HCT116 (cell line): Measurements from ENCODE around the gene MRPL1. TPM values are rescaled to one million over a fixed set of nuclear protein-coding genes. Genes with fewer than 3 reads are reported as not detected.

Experiments used
- ATAC-seq: fragments of 200-7000 bp; cut with Tn5 transposase; 2 replicates; pipeline ENCODE4 v1.9.1; 2020; ENCODE audit warnings: mild to moderate bottlenecking, moderate library complexity
- BruUV-seq: library from RNA; stranded (reverse); fragments of 400-500 nt; replicated peaks from 2 replicates; lab custom pipeline; 2021; lab: Mats Ljungman, UMichigan
- CTCF ChIA-PET: fragments of 300-600 bp; sonication (Branson Sonifier 250); formaldehyde crosslinking; loops from one replicate; lab custom pipeline; 2021; ENCODE audit warnings: antibody characterized with exemption; lab: Charles Lee
- POLR2A ChIA-PET: fragments of 300-600, 350-600 bp; sonication (Branson Sonifier 250); formaldehyde crosslinking; loops from one replicate; lab custom pipeline; 2021; ENCODE audit warnings: antibody characterized with exemption; lab: Charles Lee
- RAD21 ChIA-PET, 2 experiments: fragments of 300-600 bp; sonication (Branson Sonifier 250); formaldehyde crosslinking; loops; one replicate each; lab custom pipeline; 2023; ENCODE audit warnings: low total read pairs in 2 of 2; ENCODE audit not compliant: uncharacterized antibody in 2 of 2, unreplicated experiment in 2 of 2, low non-redundant PET in 1 of 2; lab: Charles Lee
- DNase-seq: peaks from one replicate; pipeline ENCODE4 v3.0.0-alpha.2; 2010; ENCODE audit warnings: low read depth, low spot score
- H2AFZ ChIP-seq: fragments of 200-600 bp; shearing (Covaris generic), sonication (generic); 2 replicates; pipeline ENCODE4 v1.6.1; 2017; ENCODE audit warnings: low read depth, mixed run types, mixed read lengths, antibody characterized with exemption, low read length; ENCODE audit not compliant: poor library complexity, severe bottlenecking
- H3K27ac ChIP-seq: 2 replicates; pipeline ENCODE4 v1.5.1; 2012; ENCODE audit warnings: low read depth, low read length
- H3K27me3 ChIP-seq: fragments of 200-600 bp; sonication (generic); 2 replicates; pipeline ENCODE4 v1.6.1; 2016; ENCODE audit warnings: mixed run types, low read length, mixed read lengths; ENCODE audit not compliant: insufficient read depth
- H3K36me3 ChIP-seq, 2 experiments: fragments of 200-500 bp in 1 of 2; fragments of 200-600 bp in 1 of 2; sonication (Bioruptor generic) in 1 of 2; sonication (generic) in 1 of 2; 2 replicates each; pipeline versions ENCODE4 v1.5.1 to v1.6.1; 2014 to 2016; ENCODE audit warnings: low read length in 2 of 2, inconsistent platforms in 1 of 2, mixed read lengths in 1 of 2, mixed run types in 1 of 2; ENCODE audit not compliant: insufficient read depth in 2 of 2, control insufficient read depth in 1 of 2
- H3K4me1 ChIP-seq, 2 experiments: fragments of 200-600 bp in 1 of 2; sonication (generic) in 1 of 2; 2 replicates each; pipeline versions ENCODE4 v1.5.1 to v1.6.1; 2012 to 2017; ENCODE audit warnings: low read length in 2 of 2, inconsistent platforms in 1 of 2, mild to moderate bottlenecking in 1 of 2, mixed read lengths in 1 of 2, mixed run types in 1 of 2, moderate library complexity in 1 of 2; ENCODE audit not compliant: insufficient read depth in 2 of 2, control insufficient read depth in 1 of 2
- H3K4me2 ChIP-seq: fragments of 200-600 bp; sonication (generic); 2 replicates; pipeline ENCODE4 v1.6.1; 2017; ENCODE audit warnings: mixed run types, low read length, mixed read lengths
- H3K4me3 ChIP-seq, 2 experiments: fragments of 200-600 bp in 1 of 2; sonication (generic) in 1 of 2; replicated peaks in 1 of 2; 2 replicates each; pipeline ENCODE4 v1.5.1; 2011 to 2016; ENCODE audit warnings: low read length in 2 of 2, control low read depth in 1 of 2, low read depth in 1 of 2, mild to moderate bottlenecking in 1 of 2, mixed read lengths in 1 of 2, mixed run types in 1 of 2
- H3K79me2 ChIP-seq: fragments of 200-600 bp; sonication (generic); 2 replicates; pipeline ENCODE4 v1.6.1; 2017; ENCODE audit warnings: mild to moderate bottlenecking, mixed run types, low read length, moderate library complexity, mixed read lengths; ENCODE audit not compliant: insufficient read depth
- H3K9ac ChIP-seq: fragments of 200-600 bp; sonication (generic); 2 replicates; pipeline ENCODE4 v1.6.1; 2016; ENCODE audit warnings: low read length, mixed read lengths
- H3K9me2 ChIP-seq: fragments of 200-600 bp; sonication (generic), shearing (Covaris generic); 2 replicates; pipeline ENCODE4 v1.6.1; 2017; ENCODE audit warnings: mixed run types, mild to moderate bottlenecking, moderate library complexity; ENCODE audit not compliant: insufficient read depth
- H3K9me3 ChIP-seq, 2 experiments: fragments of 200-500 bp in 1 of 2; fragments of 200-600 bp in 1 of 2; sonication (Bioruptor generic) in 1 of 2; sonication (generic) in 1 of 2; 2 replicates each; pipeline ENCODE4 v1.6.1; 2014 to 2017; ENCODE audit warnings: low read length in 2 of 2, mixed read lengths in 2 of 2, inconsistent platforms in 1 of 2, low read depth in 1 of 2, mild to moderate bottlenecking in 1 of 2, mixed run types in 1 of 2, moderate library complexity in 1 of 2; ENCODE audit not compliant: control insufficient read depth in 1 of 2, insufficient read depth in 1 of 2
- H4K20me1 ChIP-seq: fragments of 200-600 bp; sonication (generic), shearing (Covaris generic); 2 replicates; pipeline ENCODE4 v1.6.1; 2017; ENCODE audit warnings: mixed run types, mild to moderate bottlenecking, moderate library complexity; ENCODE audit not compliant: insufficient read depth
- EGR1 ChIP-seq: IDR thresholded peaks from 2 replicates; pipeline ENCODE4 v1.6.1; 2012; ENCODE audit warnings: low read depth
- EZH2phosphoT487 ChIP-seq: fragments of 200-600 bp; IDR thresholded peaks from 2 replicates; pipeline ENCODE4 v1.6.1; 2018; ENCODE audit warnings: antibody characterized with exemption, borderline replicate concordance
- FOSL1 ChIP-seq: IDR thresholded peaks from 2 replicates; pipeline ENCODE4 v1.6.1; 2012; ENCODE audit warnings: low read depth
- POLR2AphosphoS5 ChIP-seq: IDR thresholded peaks from 2 replicates; pipeline ENCODE4 v1.6.1; 2011; ENCODE audit warnings: mild to moderate bottlenecking, low read depth, low read length, moderate library complexity
- YY1 ChIP-seq: IDR thresholded peaks from 2 replicates; pipeline ENCODE4 v1.6.1; 2011; ENCODE audit warnings: low read length, low read depth, moderate library complexity, mild to moderate bottlenecking; ENCODE audit not compliant: insufficient replicate concordance; ENCODE audit errors: extremely low read depth
- ZFX ChIP-seq: fragments of 450-650 bp; IDR thresholded peaks from 2 replicates; pipeline ENCODE4 v1.6.1; 2017
- ZNF274 ChIP-seq: fragments of 200-500 bp; sonication (Bioruptor generic); IDR thresholded peaks from 2 replicates; pipeline ENCODE4 v1.6.1; 2014; ENCODE audit warnings: mild to moderate bottlenecking, low read depth, low read length, inconsistent platforms
- intact Hi-C: fragments of 100-400 bp; cut with micrococcal nuclease; formaldehyde crosslinking; loops from 2 replicates; pipeline ENCODE4 v1.10.0; 2022
- total RNA-seq: library from RNA; stranded (reverse); gene quantifications from one replicate; pipeline ENCODE4 v1.2.1, GENCODE V29; 2021; ENCODE audit not compliant: unreplicated experiment
- TF ChIP-seq, protein P1 (sequence below): IDR thresholded peaks from 2 replicates; pipeline ENCODE4 v1.6.1; 2011; ENCODE audit warnings: mild to moderate bottlenecking, low read length, moderate library complexity; ENCODE audit not compliant: insufficient replicate concordance; ENCODE audit errors: extremely low read depth

MRPL1 gene
- total RNA-seq, 1 experiment from 2014 or later: 54.9 TPM

DNA sequence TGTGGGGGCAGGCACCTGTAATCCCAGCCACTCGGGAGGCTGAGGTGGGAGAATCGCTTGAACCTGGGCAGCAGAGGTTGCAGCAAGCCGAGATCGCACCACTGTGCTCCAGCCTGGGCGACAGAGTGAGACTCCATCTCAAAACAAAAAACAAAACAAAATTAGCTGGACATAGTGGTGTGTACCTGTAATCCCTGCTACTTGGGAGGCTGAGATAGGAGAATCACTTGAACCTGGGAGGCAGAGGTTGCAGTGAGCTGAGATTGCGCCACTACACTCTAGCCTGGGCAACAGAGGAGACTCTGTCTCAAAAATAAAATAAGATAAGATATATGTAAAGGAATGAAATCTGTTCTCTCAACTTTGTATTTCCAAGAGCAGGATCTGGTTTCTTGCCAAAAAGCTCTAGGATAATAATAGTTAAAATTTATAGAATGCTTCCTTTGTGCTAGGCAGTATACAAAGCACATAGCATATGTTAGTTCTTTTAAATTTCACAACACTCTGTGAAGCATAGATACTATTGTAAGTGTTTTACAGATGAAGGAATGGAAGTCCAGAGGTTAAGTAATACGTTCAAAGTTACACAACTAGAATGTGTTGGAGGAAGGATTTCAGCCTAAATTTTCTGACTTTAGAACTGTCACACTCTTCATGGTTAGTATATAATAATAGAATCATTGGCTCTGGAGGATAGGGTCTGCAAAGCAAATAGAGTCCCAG, 10.3 kb downstream of the MRPL1 start:
- BruUV-seq: no TSS peak
- Histone ChIP-seq H3K9me2 (no peaks in the 10 kb centered on the region), H3K4me2 (no peak overlapping the region), H3K79me2 (peaks cover 67% of the 10 kb centered on the region), H2AFZ (no peak overlapping the region), H3K9ac (no peak overlapping the region), H3K27me3 (no peaks in the 10 kb centered on the region), H3K27ac (no peak overlapping the region), H3K4me1 (no peaks in the 10 kb centered on the region), H4K20me1 (peaks cover 3% of the 10 kb centered on the region; the same call in 1 of the 2 replicates), H3K9me3 (no peaks in the 10 kb centered on the region), H3K4me3 (no peak overlapping the region), H3K36me3 (peaks cover 10% of the 10 kb centered on the region in 2 experiments; a peak in 3 of 4 replicates)
- intact Hi-C loops: no loop called here
- POLR2A ChIA-PET: no interaction called here
- RAD21 ChIA-PET: no interaction called here
- ATAC-seq: no peak
- no peak for DNase-seq
- TF ChIP-seq YY1 (no peak), POLR2AphosphoS5 (no peak), FOSL1 (no peak), EZH2phosphoT487 (no peak), ZNF274 (no peak), ZFX (no peak), EGR1 (no peak)
- TF ChIP-seq, protein P1, sequence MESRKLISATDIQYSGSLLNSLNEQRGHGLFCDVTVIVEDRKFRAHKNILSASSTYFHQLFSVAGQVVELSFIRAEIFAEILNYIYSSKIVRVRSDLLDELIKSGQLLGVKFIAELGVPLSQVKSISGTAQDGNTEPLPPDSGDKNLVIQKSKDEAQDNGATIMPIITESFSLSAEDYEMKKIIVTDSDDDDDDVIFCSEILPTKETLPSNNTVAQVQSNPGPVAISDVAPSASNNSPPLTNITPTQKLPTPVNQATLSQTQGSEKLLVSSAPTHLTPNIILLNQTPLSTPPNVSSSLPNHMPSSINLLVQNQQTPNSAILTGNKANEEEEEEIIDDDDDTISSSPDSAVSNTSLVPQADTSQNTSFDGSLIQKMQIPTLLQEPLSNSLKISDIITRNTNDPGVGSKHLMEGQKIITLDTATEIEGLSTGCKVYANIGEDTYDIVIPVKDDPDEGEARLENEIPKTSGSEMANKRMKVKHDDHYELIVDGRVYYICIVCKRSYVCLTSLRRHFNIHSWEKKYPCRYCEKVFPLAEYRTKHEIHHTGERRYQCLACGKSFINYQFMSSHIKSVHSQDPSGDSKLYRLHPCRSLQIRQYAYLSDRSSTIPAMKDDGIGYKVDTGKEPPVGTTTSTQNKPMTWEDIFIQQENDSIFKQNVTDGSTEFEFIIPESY: no peak
- CTCF ChIA-PET: no interaction called here
